Activated naive CD4-positive, alpha-beta T cell treated with anti-CD3 and anti-CD28 coated beads, Interleukin-2, amount 50 U/mL, for 24 hours (primary cell): Measurements from ENCODE around the gene FEM1A.
"Not testable (repeated sequence)": the region's sequence is repeated elsewhere in the genome, so short reads cannot be mapped to it uniquely, and the experiment has no call there.

Source experiments
- H3K27ac Mint-ChIP-seq: one replicate; pipeline ENCODE4 v1.8.0; 2021; ENCODE audit warnings: mild to moderate bottlenecking, mixed read lengths
- H3K27me3 Mint-ChIP-seq: one replicate; pipeline ENCODE4 v1.8.0; 2021; ENCODE audit warnings: mixed read lengths
- H3K36me3 Mint-ChIP-seq: one replicate; pipeline ENCODE4 v1.8.0; 2021; ENCODE audit warnings: mixed read lengths
- H3K4me1 Mint-ChIP-seq: one replicate; pipeline ENCODE4 v1.8.0; 2021; ENCODE audit warnings: mixed read lengths
- H3K4me3 Mint-ChIP-seq: one replicate; pipeline ENCODE4 v1.8.0; 2021; ENCODE audit warnings: mild to moderate bottlenecking, mixed read lengths
- H3K9me3 Mint-ChIP-seq: one replicate; pipeline ENCODE4 v1.8.0; 2021; ENCODE audit warnings: mixed read lengths

FEM1A gene

DNA sequence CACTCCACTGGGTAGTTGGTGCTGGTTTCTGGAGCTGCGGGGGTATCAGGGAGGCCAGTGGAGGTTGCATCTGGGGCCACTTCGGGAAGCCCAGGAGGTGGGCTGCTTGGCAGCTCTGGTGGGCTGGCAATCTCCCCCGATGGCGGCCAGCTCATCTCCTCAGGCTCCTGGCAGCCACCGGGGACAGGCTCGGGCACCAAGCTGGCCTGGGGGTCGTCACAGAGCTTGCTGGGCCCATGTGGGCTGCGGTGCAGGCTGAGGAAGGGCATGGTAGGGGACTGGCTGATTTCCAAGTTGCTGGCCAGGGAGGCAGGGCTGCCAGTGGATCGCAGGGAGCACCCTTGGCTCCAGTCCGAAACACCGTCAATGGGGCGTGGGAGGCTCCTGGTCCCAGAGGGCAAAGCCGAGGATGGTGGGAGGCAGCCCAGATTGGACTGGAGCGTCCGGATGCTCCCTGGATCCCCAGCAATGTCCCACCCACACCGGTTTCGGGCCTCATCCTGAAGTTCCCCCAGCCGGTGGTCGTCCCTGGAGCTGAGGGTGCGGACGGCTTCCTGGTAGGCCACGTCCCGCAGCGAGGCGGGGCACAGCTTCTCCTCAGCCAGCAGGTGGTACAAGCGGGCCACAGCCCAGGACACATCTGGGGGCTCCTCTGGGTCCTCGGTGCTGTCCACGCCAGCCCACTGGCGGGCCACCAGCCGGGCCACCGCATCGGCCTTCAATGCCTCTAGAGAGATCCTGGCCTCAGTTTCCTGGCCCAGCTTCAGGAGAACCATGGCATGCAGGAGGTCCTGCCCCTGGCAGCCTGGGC, 26.1 kb downstream of the FEM1A start:
- Mint-ChIP-seq H3K4me3 (no peak overlapping the region), H3K27ac (no peak overlapping the region), H3K36me3 (peaks cover 1% of the 10 kb centered on the region), H3K27me3 (no peaks in the 10 kb centered on the region), H3K4me1 (peaks cover 14% of the 10 kb centered on the region), H3K9me3 (no peaks in the 10 kb centered on the region)

DNA sequence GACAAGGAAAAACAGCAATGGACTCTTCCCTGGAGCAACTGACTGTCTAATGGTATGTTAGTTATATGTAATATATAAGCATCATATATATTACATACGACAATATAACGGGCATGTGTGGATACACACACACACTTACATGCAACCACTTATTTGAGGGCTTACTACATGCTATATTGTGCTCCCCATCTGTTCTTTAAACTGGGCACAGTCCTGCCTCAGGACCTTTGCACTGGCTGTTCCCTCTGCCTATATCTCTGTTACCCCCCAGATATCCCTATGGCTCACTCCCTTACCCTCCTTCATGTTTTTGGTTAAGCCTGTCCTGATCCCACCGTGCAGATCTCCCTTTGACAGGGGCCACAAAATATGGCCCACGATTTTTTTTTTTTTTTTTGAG, 29.7 kb downstream of the FEM1A start:
- H3K36me3 Mint-ChIP-seq, result peaks cover 1% of the 10 kb centered on the region
- no peaks in the 10 kb centered on the region for H3K27me3 Mint-ChIP-seq
- no peaks in the 10 kb centered on the region for H3K9me3 Mint-ChIP-seq
- H3K27ac Mint-ChIP-seq, result peak overlapping the region; percentile 11
- H3K4me1 Mint-ChIP-seq, result no peaks in the 10 kb centered on the region
- H3K4me3 Mint-ChIP-seq, result no peak overlapping the region

DNA sequence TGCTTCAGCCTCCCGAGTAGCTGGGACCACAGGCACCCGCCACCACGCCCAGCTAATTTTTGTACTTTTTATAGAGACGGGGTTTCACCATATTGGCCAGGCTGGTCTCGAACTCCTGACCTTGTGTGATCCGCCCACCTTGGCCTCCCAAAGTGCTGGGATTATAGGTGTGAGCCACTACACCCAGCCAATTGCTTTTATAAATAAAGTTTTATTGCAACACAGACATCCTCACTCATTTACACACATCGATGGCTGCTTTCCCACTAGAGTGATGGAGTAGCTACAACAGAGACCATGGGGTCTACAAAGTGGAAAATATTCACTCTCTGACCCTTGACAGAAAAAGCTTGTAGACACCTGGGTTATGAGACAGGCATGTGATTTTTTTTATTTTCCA, 30.8 kb downstream of the FEM1A start:
- H3K4me3 Mint-ChIP-seq, H3K27ac Mint-ChIP-seq, H3K36me3 Mint-ChIP-seq, H3K4me1 Mint-ChIP-seq, H3K9me3 Mint-ChIP-seq, H3K27me3 Mint-ChIP-seq: not testable (repeated sequence)

DNA sequence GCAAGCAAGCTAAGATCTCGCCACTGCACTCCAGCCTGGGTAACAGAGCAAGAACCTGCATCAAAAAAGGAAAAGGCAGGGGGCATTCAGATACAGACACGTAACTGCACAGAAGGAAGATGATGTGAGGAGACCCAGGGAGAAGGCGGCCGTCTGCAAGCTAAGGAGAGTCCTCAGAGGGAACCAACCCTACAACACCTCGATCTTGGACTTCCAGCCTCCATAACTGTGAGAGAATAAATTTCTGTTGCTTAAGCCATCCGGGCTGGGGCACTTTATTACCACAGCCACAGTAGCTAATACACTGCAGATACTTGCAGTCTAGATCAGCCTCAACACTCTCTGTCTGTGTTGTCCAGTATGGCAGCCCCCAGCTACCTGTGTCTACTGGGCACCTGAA, 32.0 kb downstream of the FEM1A start:
- Mint-ChIP-seq H3K4me1 (peaks cover 6% of the 10 kb centered on the region), H3K27me3 (no peaks in the 10 kb centered on the region), H3K36me3 (peaks cover 1% of the 10 kb centered on the region), H3K27ac (peak overlapping the region; percentile 51), H3K4me3 (no peak overlapping the region), H3K9me3 (no peaks in the 10 kb centered on the region)

DNA sequence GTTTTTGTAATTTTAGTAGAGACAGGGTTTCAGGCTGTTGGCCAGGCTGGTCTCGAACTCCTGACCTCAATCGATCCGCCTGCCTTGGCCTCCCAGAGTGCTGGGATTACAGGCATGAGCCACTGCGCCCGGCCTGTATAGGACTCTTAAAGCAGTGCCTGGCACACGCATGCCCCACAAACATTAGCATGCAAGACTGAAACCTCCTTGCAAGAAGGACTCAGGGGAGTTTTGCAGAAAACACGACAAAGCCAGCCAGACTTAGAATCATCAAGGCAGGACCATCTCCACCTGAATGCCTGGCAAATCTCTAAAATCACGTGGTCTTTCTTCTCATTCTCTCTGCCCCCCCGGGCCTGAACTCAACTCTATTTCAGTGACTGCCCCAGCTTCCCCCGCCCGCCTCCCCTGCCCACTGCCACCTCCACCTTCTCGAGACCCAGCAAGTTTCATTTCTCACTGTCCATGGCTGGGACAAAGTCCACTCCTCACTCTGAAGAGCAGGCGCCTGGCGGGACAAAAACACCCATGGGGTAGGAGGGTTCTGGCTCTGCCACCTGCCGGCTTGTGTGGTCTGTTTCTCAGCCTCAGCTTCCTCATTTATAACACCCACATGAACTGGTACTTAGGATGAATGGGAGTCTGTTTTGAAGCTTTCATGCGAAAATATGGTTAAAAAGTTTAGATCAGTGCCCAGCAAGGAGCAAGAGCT, 37.6 kb downstream of the FEM1A start:
- Mint-ChIP-seq H3K36me3 (peaks cover 2% of the 10 kb centered on the region), H3K9me3 (no peaks in the 10 kb centered on the region), H3K4me3 (peak overlapping the region; percentile 77), H3K27me3 (no peaks in the 10 kb centered on the region), H3K4me1 (peaks cover 28% of the 10 kb centered on the region), H3K27ac (peak overlapping the region; percentile 82)

DNA sequence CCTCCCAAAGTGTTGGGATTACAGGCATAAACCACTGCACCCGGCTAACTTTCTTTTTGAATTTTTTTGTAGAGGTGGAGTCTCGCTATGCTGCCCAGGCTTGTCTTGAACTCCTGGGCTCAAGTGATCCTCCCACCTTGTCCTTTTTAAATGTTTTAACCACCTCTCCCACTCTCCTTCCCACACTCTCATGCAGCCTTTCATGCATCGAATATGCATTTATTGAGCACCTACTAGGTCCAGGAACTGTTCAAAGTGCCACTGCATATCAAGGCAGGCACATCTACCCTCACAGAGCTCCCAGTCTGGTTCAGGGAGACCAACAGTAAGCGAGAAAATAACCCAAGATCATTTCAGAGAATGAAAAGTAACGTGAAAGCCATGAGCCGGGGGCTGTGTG, 38.8 kb downstream of the FEM1A start:
- no peaks in the 10 kb centered on the region for H3K27me3 Mint-ChIP-seq
- peak overlapping the region; percentile 93 for H3K27ac Mint-ChIP-seq
- peaks cover 28% of the 10 kb centered on the region for H3K4me1 Mint-ChIP-seq
- H3K9me3 Mint-ChIP-seq, result no peaks in the 10 kb centered on the region
- H3K36me3 Mint-ChIP-seq, result peaks cover 2% of the 10 kb centered on the region
- peak overlapping the region; percentile 87 for H3K4me3 Mint-ChIP-seq

DNA sequence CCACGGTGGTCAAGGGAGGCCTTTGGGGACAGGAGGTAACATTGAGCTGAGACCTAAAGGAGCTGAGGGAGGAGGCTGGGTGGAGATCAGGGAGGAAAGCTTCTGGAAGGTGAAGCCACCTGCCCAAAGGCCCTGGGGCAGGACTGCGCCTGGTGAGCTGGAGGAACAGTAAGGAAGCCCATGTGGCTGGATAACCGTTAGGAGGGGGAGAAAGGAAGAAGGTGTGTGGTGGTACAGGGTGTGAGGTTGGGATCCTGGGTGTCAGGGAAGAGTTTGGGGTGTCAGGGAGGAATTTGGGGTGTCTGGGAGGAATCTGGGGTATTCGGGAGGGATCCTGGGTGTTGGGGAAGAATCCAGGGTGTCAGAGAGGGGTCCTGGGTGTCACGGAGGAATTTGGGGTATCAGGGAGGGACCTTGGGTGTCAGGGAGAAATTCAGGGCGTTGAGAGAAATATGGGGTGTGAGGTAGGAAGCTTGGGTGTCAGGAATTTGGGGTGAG, 39.3 kb downstream of the FEM1A start:
- Mint-ChIP-seq H3K27me3 (no peaks in the 10 kb centered on the region), H3K4me1 (peaks cover 28% of the 10 kb centered on the region), H3K27ac (peak overlapping the region; percentile 93), H3K9me3 (no peaks in the 10 kb centered on the region), H3K4me3 (peak overlapping the region; percentile 87), H3K36me3 (peaks cover 2% of the 10 kb centered on the region)

DNA sequence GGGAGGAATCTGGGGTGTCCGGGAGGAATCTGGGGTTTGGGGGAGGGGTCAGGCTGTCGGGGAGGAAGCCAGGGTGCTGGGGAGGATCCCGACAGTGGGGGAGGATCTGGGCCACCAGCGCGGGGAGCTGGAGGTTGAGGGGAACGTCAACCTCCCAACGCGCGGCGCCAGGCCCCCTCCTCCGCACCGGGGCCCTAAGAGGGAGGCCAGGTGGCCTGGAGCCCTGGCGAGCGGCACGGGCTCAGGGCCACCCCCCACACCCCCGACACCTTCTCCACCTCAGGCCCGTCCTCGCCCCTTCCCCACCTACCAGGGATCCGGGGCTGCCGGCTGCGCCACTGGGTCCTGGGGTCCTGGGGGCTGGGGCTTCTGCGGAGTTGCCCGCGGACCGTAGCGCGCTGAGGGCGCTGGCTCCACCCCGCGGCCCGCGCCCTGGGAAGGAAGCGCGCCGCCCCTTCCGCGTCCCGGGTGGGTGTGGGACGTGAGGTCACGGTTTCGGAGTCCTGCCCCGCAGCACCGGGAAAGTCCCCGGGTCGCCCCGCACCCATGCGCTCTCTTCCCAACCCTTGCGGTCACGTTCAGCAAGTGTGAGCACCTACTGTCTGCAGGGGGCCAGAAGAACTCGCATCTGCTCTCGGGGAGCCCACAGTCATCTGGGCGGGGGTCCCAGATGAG, 39.9 kb downstream of the FEM1A start, which contains the start of gene TICAM1:
Gene TICAM1, minus strand, starts transcription at position 409 of the 675 bp plus-strand sequence. CDS start 13,335 bp downstream, outside the sequence.
- no peaks in the 10 kb centered on the region for H3K27me3 Mint-ChIP-seq
- peak within 1 kb of the TSS; percentile 87 for H3K4me3 Mint-ChIP-seq
- H3K36me3 Mint-ChIP-seq, result peaks cover 2% of the 10 kb centered on the region
- H3K9me3 Mint-ChIP-seq, result no peaks in the 10 kb centered on the region
- H3K4me1 Mint-ChIP-seq, result peaks cover 28% of the 10 kb centered on the region
- peak within 1 kb of the TSS; percentile 93 for H3K27ac Mint-ChIP-seq

DNA sequence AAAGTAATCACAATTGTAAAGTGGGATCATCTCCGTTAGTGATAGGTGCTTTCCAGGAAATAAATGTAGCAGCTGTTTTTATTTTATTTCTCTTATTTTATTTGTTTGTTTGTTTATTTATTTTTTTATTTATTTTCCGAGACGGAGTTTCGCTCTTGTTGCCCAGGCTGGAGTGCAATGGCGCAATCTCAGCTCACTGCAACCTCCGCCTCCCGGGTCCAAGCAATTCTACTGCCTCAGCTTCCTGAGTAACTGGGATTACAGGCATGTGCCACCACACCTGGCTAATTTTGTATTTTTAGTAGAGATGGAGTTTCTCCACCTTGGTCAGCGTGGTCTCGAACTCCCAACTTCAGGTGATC, 40.4 kb downstream of the FEM1A start:
- peak overlapping the region; percentile 68 for H3K27ac Mint-ChIP-seq
- H3K36me3 Mint-ChIP-seq, H3K27me3 Mint-ChIP-seq, H3K9me3 Mint-ChIP-seq: not testable (repeated sequence)
- peaks cover 28% of the 10 kb centered on the region for H3K4me1 Mint-ChIP-seq
- peak overlapping the region; percentile 87 for H3K4me3 Mint-ChIP-seq

DNA sequence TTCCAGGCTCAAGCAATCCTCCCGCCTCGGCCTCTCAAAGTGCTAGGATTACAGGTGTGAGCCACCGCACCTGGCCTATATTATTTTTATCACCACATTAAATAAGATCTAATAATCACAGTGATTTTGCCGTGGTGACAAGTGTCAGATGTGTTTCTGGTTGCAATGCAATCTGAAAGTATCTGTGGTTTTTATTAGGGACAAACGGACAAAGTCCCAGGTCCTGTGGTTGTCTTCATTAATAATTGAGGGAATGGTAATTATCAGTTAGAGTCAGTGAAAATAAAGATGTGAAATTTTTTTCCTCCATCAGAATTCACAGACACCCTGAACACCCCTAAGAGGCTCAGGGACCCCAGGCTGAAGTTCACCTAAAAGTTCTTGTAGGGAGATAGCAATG, 41.2 kb downstream of the FEM1A start:
- H3K27me3 Mint-ChIP-seq, result no peaks in the 10 kb centered on the region
- peak overlapping the region; percentile 62 for H3K4me3 Mint-ChIP-seq
- H3K27ac Mint-ChIP-seq, result peak overlapping the region; percentile 30
- H3K9me3 Mint-ChIP-seq, result no peaks in the 10 kb centered on the region
- H3K36me3 Mint-ChIP-seq, result peaks cover 2% of the 10 kb centered on the region
- H3K4me1 Mint-ChIP-seq, result peaks cover 26% of the 10 kb centered on the region

DNA sequence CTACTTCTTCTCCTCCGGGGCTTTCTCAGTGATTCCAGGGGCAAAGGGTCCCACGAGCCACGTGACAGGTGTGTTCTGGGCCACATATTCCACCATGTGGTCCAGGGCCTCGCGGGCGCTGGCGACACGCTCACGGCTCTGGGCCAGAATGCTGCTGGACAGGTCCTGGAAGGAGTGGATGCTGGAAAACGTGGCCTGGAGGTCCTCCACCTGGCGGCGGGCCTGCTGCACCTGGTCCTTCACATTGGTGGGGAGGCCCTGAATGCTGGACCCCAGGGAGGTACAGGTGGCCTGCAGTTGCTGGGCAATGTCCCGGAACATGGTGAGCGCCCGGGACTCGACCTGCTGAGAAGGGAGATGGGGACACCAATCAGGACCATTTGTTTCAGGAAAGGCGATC, 47.7 kb downstream of the FEM1A start:
- Mint-ChIP-seq H3K36me3 (no peaks in the 10 kb centered on the region), H3K4me1 (no peaks in the 10 kb centered on the region), H3K9me3 (no peaks in the 10 kb centered on the region), H3K27me3 (no peaks in the 10 kb centered on the region), H3K4me3 (no peak overlapping the region), H3K27ac (no peak overlapping the region)

DNA sequence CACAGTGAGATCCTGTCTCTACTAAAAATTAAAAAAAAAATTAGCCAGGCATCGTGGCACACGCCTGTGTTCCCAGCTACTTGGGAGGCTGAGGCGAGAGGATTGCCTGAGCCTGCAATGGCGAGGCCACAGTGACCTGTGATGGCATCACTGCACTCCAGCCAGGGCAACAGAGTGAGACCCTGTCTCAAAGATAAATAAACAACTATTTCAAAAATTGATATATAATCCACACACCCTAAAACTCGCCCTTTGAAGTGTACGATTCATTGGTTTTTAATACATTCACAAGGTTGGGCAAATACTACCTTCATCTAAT, 52.1 kb downstream of the FEM1A start:
- H3K27me3 Mint-ChIP-seq, result no peaks in the 10 kb centered on the region
- no peaks in the 10 kb centered on the region for H3K36me3 Mint-ChIP-seq
- H3K4me1 Mint-ChIP-seq, result no peaks in the 10 kb centered on the region
- H3K27ac Mint-ChIP-seq, result no peak overlapping the region
- no peaks in the 10 kb centered on the region for H3K9me3 Mint-ChIP-seq
- H3K4me3 Mint-ChIP-seq, result no peak overlapping the region

DNA sequence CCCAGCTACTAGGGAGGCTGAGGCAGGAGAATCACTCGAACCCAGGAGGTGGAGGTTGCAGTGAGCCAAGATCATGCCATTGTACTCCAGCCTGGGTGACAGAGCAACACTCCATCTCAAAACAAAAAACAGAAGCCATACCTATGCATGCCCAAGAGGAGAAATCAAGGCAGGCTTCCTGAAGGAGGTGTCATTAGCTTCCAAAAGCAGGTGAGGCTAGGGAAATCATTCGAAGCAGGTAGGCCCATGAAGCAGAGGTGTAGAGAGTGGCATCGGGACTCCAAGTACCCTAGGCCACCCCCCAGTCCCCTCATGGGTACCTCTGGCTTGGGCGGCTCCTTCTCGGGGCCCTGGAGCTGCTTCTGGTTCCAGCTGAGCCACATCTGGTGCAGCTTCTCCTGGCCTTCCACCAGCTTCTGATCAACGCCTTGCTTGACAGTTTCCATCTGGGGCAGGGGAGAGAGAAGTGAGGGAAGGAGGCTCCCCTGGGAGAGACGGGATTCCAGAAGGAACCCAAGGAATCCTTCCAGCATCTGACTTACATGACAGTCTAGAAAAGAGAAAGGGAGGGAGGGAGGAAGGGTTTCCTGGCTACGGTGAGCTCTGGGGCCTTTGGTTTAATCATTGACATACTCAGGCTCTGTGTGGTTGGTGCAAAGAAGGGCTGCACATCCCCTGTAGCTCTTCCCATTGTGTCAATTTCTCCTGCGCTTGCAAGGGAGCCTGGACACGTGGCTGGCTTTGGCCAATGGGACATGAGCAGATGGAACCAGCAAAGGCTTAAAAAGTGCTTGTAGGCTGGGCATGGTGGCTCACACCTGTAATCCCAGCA, 53.0 kb downstream of the FEM1A start:
- H3K36me3 Mint-ChIP-seq, result no peaks in the 10 kb centered on the region
- H3K9me3 Mint-ChIP-seq, result no peaks in the 10 kb centered on the region
- H3K27ac Mint-ChIP-seq, result no peak overlapping the region
- H3K27me3 Mint-ChIP-seq, result no peaks in the 10 kb centered on the region
- H3K4me3 Mint-ChIP-seq, result no peak overlapping the region
- H3K4me1 Mint-ChIP-seq, result no peaks in the 10 kb centered on the region

DNA sequence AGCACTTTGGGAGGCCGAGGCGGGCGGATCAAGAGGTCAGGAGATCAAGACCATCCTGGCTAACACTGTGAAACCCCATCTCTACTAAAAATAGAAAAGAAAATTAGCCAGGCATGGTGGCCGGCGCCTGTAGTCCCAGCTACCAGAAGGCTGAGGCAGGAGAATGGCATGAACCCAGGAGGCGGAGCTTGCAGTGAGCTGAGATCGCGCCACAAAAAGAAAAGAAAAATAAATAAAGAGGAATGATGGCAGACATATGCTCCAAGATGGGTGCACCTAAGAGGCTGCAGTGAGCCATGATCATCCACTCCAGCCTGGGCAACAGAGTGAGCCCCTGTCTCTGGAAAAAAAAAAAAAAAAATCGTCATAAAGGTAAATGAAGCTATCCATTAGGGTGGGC, 54.4 kb downstream of the FEM1A start:
- H3K4me1 Mint-ChIP-seq, H3K4me3 Mint-ChIP-seq, H3K27ac Mint-ChIP-seq, H3K27me3 Mint-ChIP-seq, H3K36me3 Mint-ChIP-seq, H3K9me3 Mint-ChIP-seq: not testable (repeated sequence)

DNA sequence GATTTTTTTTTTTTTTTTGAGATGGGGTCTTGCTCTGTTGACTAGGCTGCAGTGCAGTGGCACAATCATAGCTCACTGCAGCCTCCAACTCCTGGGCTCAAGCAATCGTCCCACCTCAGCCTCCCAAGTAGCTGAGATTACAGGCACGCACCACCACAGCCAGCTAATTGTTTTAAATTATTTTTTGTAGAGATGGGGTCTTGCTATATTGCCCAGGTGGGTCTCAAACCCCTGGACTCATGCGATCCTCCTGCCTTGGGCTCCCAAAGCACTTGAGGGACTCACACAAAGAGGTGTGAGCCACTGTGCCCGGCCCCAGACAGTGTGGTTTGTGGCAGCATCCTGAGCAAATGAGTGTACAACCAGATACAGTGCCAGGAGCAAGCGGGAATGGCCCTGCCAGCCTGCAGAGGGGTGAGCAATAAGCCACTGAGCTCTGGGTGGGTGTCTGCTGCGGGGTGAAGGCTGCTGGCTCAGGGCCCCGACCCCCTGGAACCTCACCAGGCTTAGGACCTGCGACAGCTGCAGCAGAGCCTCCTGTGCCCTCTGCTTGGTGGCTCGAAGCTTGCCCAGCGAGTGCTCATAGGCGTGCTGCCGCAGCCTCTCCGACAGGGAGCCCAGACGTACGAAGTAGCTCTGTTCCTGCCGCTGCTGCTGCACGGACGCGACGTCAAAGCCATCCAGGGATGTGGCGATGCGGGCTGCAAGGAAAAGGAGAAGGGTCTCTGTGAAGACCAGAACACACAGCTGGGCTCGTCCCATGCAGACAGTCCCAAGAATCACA, 55.8 kb downstream of the FEM1A start:
- Mint-ChIP-seq H3K4me3 (no peak overlapping the region), H3K36me3 (peaks cover 2% of the 10 kb centered on the region), H3K4me1 (no peaks in the 10 kb centered on the region), H3K9me3 (no peaks in the 10 kb centered on the region), H3K27ac (no peak overlapping the region), H3K27me3 (no peaks in the 10 kb centered on the region)
